KBM-7 (cell line): ENCODE measurements around the gene CTLA4.

ENCODE experiments used
- DNase-seq: peaks from one replicate; pipeline ENCODE4 v3.0.0-alpha.2; 2015
- in situ Hi-C: fragments of 300-500 bp; cut with MboI; formaldehyde crosslinking; loops from 2 replicates; pipeline ENCODE4 v1.14.3; 2020; ENCODE audit warnings: low sequenced_read_pairs, low pct_unique_long_range_greater_than_20kb, mixed read lengths

Gene CTLA4

GRCh38 chr2:203867561-203868200 lies at the start of gene CTLA4:
Gene CTLA4 (plus strand): TSS chr2:203867771. CDS start chr2:203867943, 172 bp downstream.
- in situ Hi-C loops: no loop called here
- no peak for DNase-seq

- in situ Hi-C loops: loop anchor here (25.0 kb wide), 1 partner anchor 331 kb away; no protein-coding TSS in a partner anchor
- DNase-seq: no peak
These were observed 48.9 kb upstream of the CTLA4 start for GRCh38 chr2:203818656-203819055.

GRCh38 chr2:203819434-203820133 lies 48.0 kb upstream of the CTLA4 start:
- in situ Hi-C loops: loop anchor here (25.0 kb wide), 1 partner anchor 332 kb away; no protein-coding TSS in a partner anchor

GRCh38 chr2:203820969-203821368 lies 46.6 kb upstream of the CTLA4 start:
- no peak for DNase-seq
- in situ Hi-C loops: loop anchor here (25.0 kb wide), 1 partner anchor 334 kb away; no protein-coding TSS in a partner anchor

More at GRCh38 chr2:203819434-203820133, 48.0 kb upstream of the CTLA4 start:
- DNase-seq: no peak

GRCh38 chr2:203822240-203822639 lies 45.3 kb upstream of the CTLA4 start:
- DNase-seq: no peak

GRCh38 chr2:203823173-203823572 lies 44.4 kb upstream of the CTLA4 start:
- in situ Hi-C loops: loop anchor here (25.0 kb wide), 1 partner anchor 336 kb away; no protein-coding TSS in a partner anchor
- DNase-seq: no peak

More at GRCh38 chr2:203822240-203822639, 45.3 kb upstream of the CTLA4 start:
- in situ Hi-C loops: loop anchor here (25.0 kb wide), 1 partner anchor 335 kb away; no protein-coding TSS in a partner anchor

GRCh38 chr2:203824057-203824456 lies 43.5 kb upstream of the CTLA4 start:
- no peak for DNase-seq
- in situ Hi-C loops: loop anchor here (25.0 kb wide), 1 partner anchor 337 kb away; no protein-coding TSS in a partner anchor

GRCh38 chr2:203824603-203825002 lies 43.0 kb upstream of the CTLA4 start:
- no peak for DNase-seq
- in situ Hi-C loops: loop anchor here (25.0 kb wide), 1 partner anchor 337 kb away; no protein-coding TSS in a partner anchor

- no peak for DNase-seq
- in situ Hi-C loops: no loop called here
These were observed 40.9 kb upstream of the CTLA4 start for GRCh38 chr2:203826704-203827103.

- in situ Hi-C loops: no loop called here
- DNase-seq: no peak
These were observed 37.1 kb upstream of the CTLA4 start for GRCh38 chr2:203830304-203831055.

- no peak for DNase-seq
- in situ Hi-C loops: no loop called here
These were observed 32.2 kb upstream of the CTLA4 start for GRCh38 chr2:203835420-203835819.

- in situ Hi-C loops: no loop called here
- DNase-seq: no peak
These were observed 31.4 kb upstream of the CTLA4 start for GRCh38 chr2:203835892-203836800.

GRCh38 chr2:203840655-203841205 lies 26.8 kb upstream of the CTLA4 start:
- in situ Hi-C loops: no loop called here

GRCh38 chr2:203841654-203842053 lies 25.9 kb upstream of the CTLA4 start:
- in situ Hi-C loops: no loop called here

More at GRCh38 chr2:203840655-203841205, 26.8 kb upstream of the CTLA4 start:
- peak; percentile 6 for DNase-seq

GRCh38 chr2:203842373-203842772 lies 25.2 kb upstream of the CTLA4 start:
- in situ Hi-C loops: no loop called here
- DNase-seq: no peak

More at GRCh38 chr2:203841654-203842053, 25.9 kb upstream of the CTLA4 start:
- DNase-seq: no peak

GRCh38 chr2:203846490-203847105 lies 21.0 kb upstream of the CTLA4 start:
- no peak for DNase-seq
- in situ Hi-C loops: no loop called here

- in situ Hi-C loops: no loop called here
- no peak for DNase-seq
These were observed 18.6 kb upstream of the CTLA4 start for GRCh38 chr2:203849010-203849409.

- in situ Hi-C loops: no loop called here
- no peak for DNase-seq
These were observed 14.8 kb upstream of the CTLA4 start for GRCh38 chr2:203852760-203853159.
